IPS-NIHi7 (cell line): ENCODE results near the gene CLDND2.

ENCODE experiments used
- DNase-seq: peaks from one replicate; pipeline ENCODE4 v3.0.0; 2012; ENCODE audit warnings: mixed read lengths; ENCODE audit errors: extremely low spot score

Gene CLDND2

DNA sequence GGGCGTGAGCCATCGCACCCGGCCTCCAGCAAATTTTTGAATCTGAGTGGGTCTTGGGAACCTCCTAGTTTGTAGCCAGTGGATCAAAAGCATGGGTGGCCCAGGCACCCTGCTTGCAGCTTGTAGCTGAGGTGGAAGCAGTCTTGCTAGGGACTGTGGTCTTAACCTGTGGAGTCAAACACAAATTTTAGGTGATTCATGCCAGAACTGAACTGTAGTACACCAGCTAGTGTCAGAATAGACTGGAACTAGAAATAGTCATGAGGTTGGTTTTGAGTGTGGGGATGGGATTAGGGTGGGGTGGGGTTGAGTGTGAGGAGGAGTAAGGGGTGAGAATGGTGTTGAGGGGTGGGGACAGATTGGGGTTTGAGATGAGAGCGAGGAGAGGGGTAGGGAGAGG is 13.2 kb upstream of the CLDND2 start:
- no peak for DNase-seq

DNA sequence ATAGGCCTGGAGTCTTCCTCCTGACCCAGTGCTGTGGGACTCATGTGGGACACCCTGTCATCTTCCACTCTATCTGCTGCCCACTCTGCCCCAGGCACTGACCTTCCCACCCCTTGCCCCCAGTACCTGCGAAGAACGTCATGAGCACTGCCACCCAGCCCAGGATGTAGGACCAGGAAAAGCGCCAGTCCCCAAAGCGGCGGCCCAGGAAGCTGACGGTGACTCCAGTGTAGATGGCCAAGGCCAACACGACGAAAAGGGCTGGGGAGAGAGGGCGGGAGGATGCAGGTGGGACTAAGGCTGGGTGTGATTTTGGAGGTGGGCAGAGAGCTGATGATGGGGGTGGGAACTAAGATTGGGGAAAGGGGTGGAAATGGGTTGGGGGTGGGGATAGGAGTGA is 11.6 kb upstream of the CLDND2 start:
- no peak for DNase-seq

DNA sequence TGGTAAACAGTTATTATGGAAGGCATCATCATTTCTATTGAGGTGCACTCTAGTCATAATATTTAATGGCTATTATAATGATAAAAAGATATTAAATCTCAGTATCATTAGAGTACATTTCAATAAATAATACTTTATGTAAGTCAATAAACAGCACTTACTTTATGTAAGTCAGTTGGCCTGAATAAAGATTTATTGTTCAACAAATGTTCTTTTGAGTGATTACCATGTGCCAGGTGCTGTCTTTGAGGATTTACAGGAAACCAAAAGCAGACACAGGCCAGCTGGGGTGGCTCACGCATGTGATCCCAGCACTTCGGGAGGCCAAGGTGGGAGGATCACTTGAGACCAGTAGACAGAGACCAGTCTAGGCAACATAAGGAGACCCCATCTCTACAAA is 8.6 kb upstream of the CLDND2 start:
- DNase-seq, result no peak

GRCh38 chr19:51375504-51376221 is 6.9 kb upstream of the CLDND2 start:
- DNase-seq, result no peak

GRCh38 chr19:51372649-51373504 is 4.1 kb upstream of the CLDND2 start, which contains the start of gene NKG7:
Gene NKG7, minus strand, starts transcription at chr19:51372654. Its CDS starts 119 bp downstream, at chr19:51372535.
- no peak for DNase-seq

DNA sequence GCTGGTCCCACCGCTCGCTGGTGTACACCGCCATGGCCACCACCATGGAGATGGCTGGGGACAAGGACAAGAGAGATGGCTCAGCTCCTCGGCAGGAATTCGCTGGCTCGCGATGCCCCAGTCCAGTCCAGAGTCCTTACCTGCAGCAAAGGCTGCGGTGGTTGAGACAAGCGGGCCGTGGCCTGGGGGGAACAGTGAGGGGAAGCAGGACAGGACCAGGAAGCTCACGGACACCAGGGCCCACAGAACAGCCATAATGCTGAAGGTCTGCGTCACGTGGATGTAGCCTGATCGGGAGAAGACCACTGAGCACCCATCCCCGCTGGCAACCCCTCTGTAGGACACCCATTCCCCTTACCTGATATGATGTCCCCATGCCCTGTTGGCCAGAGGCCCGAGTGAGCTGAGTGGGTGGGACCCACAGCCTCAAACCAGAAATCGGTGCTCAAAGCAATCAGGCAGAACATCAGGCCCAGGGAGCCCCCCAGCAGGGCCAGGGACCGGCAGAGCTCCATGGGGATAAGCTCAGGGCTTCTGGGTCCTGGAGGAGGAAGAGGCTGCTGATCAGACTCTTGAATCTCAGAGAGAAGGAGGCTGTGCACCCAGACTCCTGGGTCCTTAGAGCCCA is 3.3 kb upstream of the CLDND2 start:
- DNase-seq, result no peak

- DNase-seq, result no peak
These were observed 2.4 kb upstream of the CLDND2 start for GRCh38 chr19:51371186-51371690.

GRCh38 chr19:51370230-51370629 is 1.4 kb upstream of the CLDND2 start:
- DNase-seq, result no peak

DNA sequence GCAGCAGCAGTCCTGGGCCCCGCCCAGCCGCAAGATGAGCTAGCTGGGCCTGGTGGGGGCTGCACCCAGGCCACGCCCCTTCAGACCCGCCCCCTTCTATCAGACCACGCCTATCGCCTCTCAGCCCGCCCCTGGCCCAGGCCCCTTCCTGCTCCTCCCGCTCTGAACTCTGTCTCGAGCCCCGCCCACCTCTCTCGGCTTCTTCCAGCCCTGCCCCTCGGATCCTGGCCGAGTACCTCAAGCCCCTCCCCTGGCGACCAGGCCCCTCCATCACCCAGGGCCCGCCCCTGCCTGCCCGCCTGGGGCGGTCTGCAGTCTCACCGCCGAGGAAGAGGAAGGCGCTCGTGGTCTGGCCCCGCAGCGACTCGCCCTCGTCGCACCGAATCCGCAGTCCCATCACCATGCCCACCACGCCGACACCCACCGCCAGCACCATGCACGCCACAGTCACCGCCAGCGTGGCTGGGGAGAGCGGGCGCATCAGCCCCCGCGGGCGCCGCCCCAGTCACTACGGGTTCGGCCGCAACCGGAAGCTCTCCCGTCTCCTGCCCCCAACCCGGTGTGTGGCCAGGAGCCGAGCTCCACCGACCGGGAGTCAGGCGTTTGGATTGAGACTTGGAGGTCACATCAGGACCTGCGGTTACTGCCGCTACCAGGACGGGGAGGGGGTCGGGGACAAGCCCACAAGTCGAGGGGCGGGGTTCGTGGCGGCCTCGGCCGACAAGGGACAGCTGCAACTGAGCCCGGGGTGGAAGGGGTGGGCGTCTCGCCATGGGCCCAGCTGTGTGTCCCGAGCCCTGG is 1.0 kb downstream of the CLDND2 start:
- peak; percentile 99 for DNase-seq

DNA sequence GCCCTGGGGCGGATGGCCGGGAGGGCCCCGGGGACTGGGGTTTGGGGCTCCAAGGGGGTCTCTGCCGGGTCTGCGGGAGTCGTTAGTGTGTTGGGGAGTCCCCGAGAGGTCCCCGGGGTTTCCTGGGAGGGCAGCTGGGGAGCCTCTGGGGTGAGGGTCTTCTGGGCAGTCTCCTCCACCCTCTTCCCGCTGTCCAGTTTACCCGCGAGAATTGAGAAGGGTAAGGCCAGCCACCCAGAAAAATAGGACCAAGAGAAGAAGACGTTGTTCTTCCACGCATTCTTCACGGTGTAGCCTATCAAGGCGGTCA is 1.6 kb downstream of the CLDND2 start:
- DNase-seq, result no peak

- DNase-seq, result peak; percentile 96
These were observed 2.2 kb downstream of the CLDND2 start for GRCh38 chr19:51366389-51367254.

DNA sequence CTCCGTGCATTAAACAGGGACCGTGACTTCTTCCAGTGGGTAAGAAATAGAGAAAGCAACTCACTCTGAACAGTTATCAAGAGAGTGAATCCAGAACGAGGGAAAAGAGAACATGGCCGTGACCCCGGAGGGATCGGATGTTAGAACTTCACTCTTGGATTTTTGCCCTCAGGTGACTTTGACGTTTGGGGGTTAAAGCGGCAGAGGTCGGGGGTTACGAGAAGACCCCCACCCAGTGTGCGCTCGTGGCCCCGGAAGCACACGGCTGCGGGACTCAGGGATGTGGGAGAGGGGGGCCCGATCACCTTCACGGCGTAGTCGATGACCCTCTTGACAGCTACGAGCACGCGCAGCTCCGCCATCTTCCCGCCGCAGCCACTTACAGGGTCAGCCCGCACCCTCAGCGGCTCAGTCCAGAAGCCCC is 2.8 kb downstream of the CLDND2 start, which contains the start of gene ETFB:
Gene ETFB (minus strand): TSS at position 424 of the 424 bp plus-strand sequence. CDS start 62 bp downstream, at position 362.
- no peak for DNase-seq

GRCh38 chr19:51365211-51365964 is 3.4 kb downstream of the CLDND2 start:
- no peak for DNase-seq

- no peak for DNase-seq
These were observed 4.3 kb downstream of the CLDND2 start for GRCh38 chr19:51364200-51365106.

- DNase-seq, result no peak
These were observed 7.6 kb downstream of the CLDND2 start for GRCh38 chr19:51361239-51361638.

DNA sequence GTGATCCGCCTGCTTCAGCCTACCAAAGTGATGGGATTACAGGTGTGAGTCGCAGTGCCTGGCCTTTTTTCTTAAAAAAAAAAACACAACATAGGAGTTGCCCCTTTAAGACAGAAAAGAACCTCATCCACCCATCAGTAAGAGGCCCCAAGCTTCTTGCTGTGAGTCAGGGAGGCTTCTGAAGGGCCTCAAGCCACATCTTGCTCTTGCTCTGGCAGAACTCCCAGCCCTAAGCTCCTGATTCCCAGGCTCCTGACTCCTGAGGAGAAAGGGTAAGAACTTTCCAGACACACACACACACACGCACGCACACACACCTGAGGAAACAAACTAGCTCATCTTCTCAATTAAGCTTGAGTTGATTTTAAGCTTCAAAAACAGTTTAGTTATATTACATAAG is 9.5 kb downstream of the CLDND2 start:
- DNase-seq, result no peak

DNA sequence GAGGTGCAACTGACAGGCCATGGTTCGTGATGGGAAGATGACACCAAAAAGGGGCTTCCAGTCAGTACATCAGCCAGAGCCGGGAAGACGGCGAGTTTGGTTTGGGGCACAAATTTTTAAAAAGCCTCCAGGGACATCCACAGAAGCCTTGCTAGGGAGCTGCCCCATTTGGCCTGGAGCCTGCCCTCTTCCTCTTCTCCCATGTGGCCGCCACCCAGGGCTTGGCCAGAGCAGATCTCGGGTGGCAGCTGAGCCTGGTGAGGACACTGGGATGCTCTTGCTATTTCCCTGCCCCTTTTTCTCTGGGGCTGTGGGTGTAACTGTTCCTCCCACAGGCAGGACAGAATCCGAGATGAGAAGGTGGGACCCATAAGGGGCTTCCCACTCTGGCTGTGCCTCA is 10.9 kb downstream of the CLDND2 start:
- DNase-seq, result no peak

- no peak for DNase-seq
These were observed 12.5 kb downstream of the CLDND2 start for GRCh38 chr19:51356159-51356801.
